ENCODE measurements around the gene PDCL2.

GRCh38 chr4:55633903-55634302, 41.9 kb upstream of the PDCL2 start:
- TF ChIP-seq CTCF (IDR thresholded peaks at IDR 0.05) (no peak), POLR2A (IDR thresholded peaks at IDR 0.05) (no peak)

Measured in prostate gland (tissue), 2 donors.